ENCODE measurements around the gene MIPOL1. TPM values are rescaled to one million over a fixed set of nuclear protein-coding genes. Genes with fewer than 3 reads are reported as not detected.
A peak's percentile ranks its signal among the peaks of the same experiment; 100 is the strongest.
"Not testable (repeated sequence)": the region's sequence is repeated elsewhere in the genome, so short reads cannot be mapped to it uniquely, and the experiment has no call there.

Gene MIPOL1
- total RNA-seq, 6 experiments from 2014 or later, result 3.0 to 5.7 (median 4.0) TPM

GRCh38 chr14:37223947-37224474, 26.3 kb downstream of the MIPOL1 start:
- Histone ChIP-seq H3K9me3 (no peaks in the 10 kb centered on the region), H3K36me3 (no peaks in the 10 kb centered on the region), H3K4me1 (no peaks in the 10 kb centered on the region), H3K4me3 (no peak overlapping the region), H3K27ac (no peak overlapping the region), H3K27me3 (no peaks in the 10 kb centered on the region)
- DNase-seq, result no peak
- 82% methylated on average over 3 of the region's 3 CpGs for WGBS (ENCODE audit: insufficient coverage, low coverage, low lambda C conversion rate, missing lambda C conversion rate)
- ATAC-seq, result no peak
- TF ChIP-seq POLR2A (IDR thresholded peaks at IDR 0.05), result no peak
- TF ChIP-seq, protein P1, sequence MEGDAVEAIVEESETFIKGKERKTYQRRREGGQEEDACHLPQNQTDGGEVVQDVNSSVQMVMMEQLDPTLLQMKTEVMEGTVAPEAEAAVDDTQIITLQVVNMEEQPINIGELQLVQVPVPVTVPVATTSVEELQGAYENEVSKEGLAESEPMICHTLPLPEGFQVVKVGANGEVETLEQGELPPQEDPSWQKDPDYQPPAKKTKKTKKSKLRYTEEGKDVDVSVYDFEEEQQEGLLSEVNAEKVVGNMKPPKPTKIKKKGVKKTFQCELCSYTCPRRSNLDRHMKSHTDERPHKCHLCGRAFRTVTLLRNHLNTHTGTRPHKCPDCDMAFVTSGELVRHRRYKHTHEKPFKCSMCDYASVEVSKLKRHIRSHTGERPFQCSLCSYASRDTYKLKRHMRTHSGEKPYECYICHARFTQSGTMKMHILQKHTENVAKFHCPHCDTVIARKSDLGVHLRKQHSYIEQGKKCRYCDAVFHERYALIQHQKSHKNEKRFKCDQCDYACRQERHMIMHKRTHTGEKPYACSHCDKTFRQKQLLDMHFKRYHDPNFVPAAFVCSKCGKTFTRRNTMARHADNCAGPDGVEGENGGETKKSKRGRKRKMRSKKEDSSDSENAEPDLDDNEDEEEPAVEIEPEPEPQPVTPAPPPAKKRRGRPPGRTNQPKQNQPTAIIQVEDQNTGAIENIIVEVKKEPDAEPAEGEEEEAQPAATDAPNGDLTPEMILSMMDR (IDR thresholded peaks at IDR 0.05), result no peak
- intact Hi-C loops (cut with DNase I), result no loop called here

DNA sequence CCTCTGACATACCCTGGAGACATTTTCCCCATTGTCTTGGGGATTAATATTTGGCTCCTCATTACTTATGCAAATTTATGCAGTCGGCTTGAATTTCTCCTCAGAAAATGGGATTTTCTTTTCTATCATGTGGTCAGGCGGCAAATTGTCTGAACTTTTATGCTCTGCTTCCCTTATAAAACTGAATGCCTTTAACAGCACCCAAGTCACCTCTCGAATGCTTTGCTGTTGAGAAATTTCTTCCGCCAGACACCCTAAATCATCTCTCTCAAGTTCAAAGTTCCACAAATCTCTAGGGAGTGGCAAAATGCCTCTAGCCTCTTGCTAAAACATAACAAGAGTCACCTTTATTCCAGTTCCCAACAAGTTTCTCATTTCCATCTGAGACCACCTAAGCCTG, 27.9 kb downstream of the MIPOL1 start:
- H3K4me1 ChIP-seq; ATAC-seq; intact Hi-C loops (cut with DNase I); H3K27ac ChIP-seq; H3K4me3 ChIP-seq; DNase-seq; H3K9me3 ChIP-seq; H3K27me3 ChIP-seq; H3K36me3 ChIP-seq: not testable (repeated sequence)
- whole genome bisulfite sequencing (ENCODE audit: insufficient coverage, low coverage, low lambda C conversion rate, missing lambda C conversion rate), result 90% methylated on average over 3 of the region's 4 CpGs

DNA sequence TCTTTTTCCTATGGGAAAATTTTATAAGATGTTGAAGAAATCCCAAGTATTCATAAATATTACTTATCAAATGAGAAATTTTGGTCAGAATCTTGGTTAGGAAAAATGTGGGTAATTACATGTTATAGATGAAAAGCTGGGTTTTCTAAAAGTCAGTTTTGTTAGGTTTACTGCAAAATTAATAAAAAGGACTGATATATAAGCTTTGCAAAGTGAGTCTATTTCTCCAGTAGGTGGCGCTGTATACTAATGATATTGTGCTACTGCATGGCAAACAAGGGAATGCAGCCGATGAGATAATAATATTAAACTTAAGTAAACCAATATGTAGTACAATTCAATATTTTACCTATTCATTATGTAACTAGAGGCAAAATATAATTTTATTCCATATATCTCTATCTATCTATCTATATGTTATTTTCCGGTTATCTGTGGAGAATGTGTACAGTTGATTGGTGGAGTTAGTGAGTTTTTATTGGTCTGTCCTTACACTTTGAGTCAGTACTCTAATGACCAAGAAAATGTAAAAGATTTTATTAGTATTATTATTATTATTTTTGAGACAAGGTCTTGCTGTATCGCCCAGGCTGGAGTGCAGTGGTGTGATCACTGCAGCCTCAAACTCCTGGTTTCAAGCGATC, 32.9 kb downstream of the MIPOL1 start:
- 54% methylated on average over 5 of the region's 5 CpGs for WGBS (ENCODE audit: insufficient coverage, low coverage, low lambda C conversion rate, missing lambda C conversion rate)
- no peaks in the 10 kb centered on the region for H3K36me3 ChIP-seq
- no peaks in the 10 kb centered on the region for H3K4me1 ChIP-seq
- ATAC-seq (peak; percentile 69 to 83 (median 81)), DNase-seq (no peak)
- intact Hi-C loops (cut with DNase I), result no loop called here
- no peak for TF ChIP-seq POLR2A (IDR thresholded peaks at IDR 0.05)
- TF ChIP-seq, protein P1 (IDR thresholded peaks at IDR 0.05), result peak; percentile 65 to 86 (median 84)
- H3K27ac ChIP-seq, result no peak overlapping the region
- no peak overlapping the region for H3K4me3 ChIP-seq
- H3K9me3 ChIP-seq, result no peaks in the 10 kb centered on the region
- H3K27me3 ChIP-seq, result no peaks in the 10 kb centered on the region

- no peak overlapping the region for H3K27ac ChIP-seq
- no peaks in the 10 kb centered on the region for H3K36me3 ChIP-seq
- WGBS (ENCODE audit: insufficient coverage, low coverage, low lambda C conversion rate, missing lambda C conversion rate), result 6% methylated on average over 1 of the region's 1 CpG
- TF ChIP-seq, protein P1 (IDR thresholded peaks at IDR 0.05), result peak; percentile 57 to 68 (median 64)
- TF ChIP-seq POLR2A (IDR thresholded peaks at IDR 0.05), result no peak
- no peaks in the 10 kb centered on the region for H3K4me1 ChIP-seq
- H3K9me3 ChIP-seq, result no peaks in the 10 kb centered on the region
- no peak overlapping the region for H3K4me3 ChIP-seq
- ATAC-seq (peak; percentile 74 to 87 (median 84)), DNase-seq (no peak)
- intact Hi-C loops (cut with DNase I), result no loop called here
- no peaks in the 10 kb centered on the region for H3K27me3 ChIP-seq
These were observed 35.3 kb downstream of the MIPOL1 start for GRCh38 chr14:37232907-37233481.

DNA sequence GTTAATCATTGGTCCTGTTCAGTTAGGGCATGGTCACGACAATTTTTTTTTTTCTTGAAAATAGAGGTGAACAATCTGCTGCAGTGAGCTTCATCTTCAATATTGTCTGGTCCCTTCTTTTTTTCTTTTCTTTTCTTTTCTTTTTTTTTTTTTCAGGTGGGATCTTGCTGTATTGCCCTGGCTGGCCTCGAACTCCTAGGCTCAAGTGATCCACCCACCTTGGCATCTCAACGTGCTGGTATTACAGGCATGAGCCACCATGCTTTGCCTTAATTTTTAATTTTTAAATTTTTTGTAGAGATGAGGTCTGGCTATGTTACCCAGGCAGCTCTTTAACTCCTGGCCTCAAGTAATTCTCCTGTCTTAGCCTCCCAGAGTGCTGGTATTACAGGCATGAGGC, 36.5 kb downstream of the MIPOL1 start:
- WGBS (ENCODE audit: insufficient coverage, low coverage, low lambda C conversion rate, missing lambda C conversion rate), result 64% methylated on average over 2 of the region's 3 CpGs
- no peak overlapping the region for H3K4me3 ChIP-seq
- H3K4me1 ChIP-seq, result no peaks in the 10 kb centered on the region
- no peak for ATAC-seq
- no peaks in the 10 kb centered on the region for H3K36me3 ChIP-seq
- intact Hi-C loops (cut with DNase I), result no loop called here
- H3K27ac ChIP-seq, result no peak overlapping the region
- H3K9me3 ChIP-seq, result no peaks in the 10 kb centered on the region
- no peaks in the 10 kb centered on the region for H3K27me3 ChIP-seq
- DNase-seq, result no peak
- TF ChIP-seq, protein P1 (IDR thresholded peaks at IDR 0.05), result no peak
- no peak for TF ChIP-seq POLR2A (IDR thresholded peaks at IDR 0.05)

DNA sequence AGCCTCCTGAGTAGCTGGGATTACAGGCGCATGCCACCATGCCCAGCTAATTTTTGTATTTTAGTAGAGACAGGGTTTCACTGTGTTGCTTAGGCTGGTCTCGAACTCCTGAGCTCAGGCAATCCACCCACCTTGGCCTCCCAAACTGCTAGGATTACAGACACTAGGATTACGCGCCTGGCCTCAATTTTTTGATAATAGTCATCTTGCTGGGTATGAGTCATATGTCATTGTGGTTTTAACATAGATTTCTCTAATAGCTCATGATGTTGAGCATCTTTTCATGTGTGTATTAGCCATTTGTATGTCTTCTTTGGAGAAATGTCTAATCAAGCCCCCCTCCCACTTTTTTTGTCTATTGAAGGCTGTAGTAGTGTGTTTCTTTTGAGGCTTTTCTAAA, 38.3 kb downstream of the MIPOL1 start:
- H3K27me3 ChIP-seq; H3K4me1 ChIP-seq; H3K4me3 ChIP-seq; intact Hi-C loops (cut with DNase I); H3K27ac ChIP-seq; H3K9me3 ChIP-seq; ATAC-seq; DNase-seq; H3K36me3 ChIP-seq: not testable (repeated sequence)
- 93% methylated on average over 3 of the region's 4 CpGs for WGBS (ENCODE audit: insufficient coverage, low coverage, low lambda C conversion rate, missing lambda C conversion rate)
